ENCODE data around the gene TAS2R16. TPM values are rescaled to one million over a fixed set of nuclear protein-coding genes. Genes with fewer than 3 reads are reported as not detected.

Gene TAS2R16
- not detected for total RNA-seq

DNA sequence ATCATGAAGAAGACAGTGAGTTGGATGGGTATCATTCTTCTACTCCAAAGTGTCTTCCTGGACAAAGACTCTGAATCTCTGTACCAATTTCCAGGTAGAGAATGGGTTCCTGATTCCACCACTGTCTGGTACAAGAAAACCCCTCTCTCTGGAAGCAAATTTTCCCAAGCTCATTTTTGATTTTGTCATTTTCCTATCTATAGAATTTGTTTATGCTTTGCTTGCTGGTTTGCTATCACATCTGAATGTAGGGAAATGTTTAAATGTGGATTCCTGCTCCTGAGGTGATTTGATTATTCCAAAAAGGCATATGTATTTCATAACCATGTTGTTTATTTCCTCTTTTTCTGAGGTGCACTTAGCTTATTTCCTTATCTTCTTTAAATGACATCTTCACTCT, at the start of gene TAS2R16:
TSS of gene TAS2R16 (minus strand) at position 101 of the 400 bp plus-strand sequence. CDS start at position 35, 66 bp downstream.
- ATAC-seq (ENCODE audit: low FRiP score) (no peak), DNase-seq (ENCODE audit: low spot score) (no peak)
- TF ChIP-seq CTCF (IDR thresholded peaks at IDR 0.05), result no peak

DNA sequence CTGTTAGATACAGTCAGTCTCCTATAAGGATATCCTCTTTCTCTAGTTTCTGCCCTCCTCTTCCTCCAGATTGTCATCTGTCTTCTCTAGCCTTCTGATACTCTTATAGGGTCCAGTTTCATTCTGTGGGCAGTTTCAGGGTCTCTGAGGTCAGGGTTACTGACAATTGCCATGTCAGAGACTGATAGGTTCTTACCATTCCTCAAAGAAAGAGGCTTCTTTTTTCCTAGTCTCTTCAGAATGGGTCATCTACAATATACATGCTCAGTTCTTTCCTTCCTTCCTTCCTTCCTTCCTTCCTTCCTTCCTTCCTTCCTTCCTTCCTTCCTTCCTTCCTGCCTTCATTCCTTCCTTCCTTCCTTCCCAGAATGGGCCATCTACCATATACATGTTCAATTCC, 48.1 kb upstream of the TAS2R16 start:
- no peak for ATAC-seq (ENCODE audit: low FRiP score)
- DNase-seq (ENCODE audit: low spot score), result no peak
- no peak for TF ChIP-seq CTCF (IDR thresholded peaks at IDR 0.05)

DNA sequence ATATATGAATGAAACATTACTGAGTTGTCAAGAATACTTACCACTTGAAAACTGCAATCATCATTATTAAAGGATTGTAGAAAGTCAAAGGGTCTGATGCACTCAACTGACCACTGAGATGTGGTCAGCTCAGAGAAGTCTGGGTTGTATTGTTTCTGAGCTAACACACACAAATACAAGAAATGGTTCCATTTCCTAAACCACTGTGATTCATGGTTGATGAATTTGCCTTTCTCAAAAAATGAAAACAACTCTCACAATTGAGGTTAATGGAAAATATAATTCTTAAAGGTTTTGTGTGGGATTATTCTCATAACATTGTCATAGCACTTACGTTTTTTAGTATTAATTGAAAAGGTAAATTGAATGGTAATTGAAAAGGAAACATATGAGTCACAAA, 45.6 kb upstream of the TAS2R16 start:
- no peak for TF ChIP-seq CTCF (IDR thresholded peaks at IDR 0.05)
- DNase-seq (ENCODE audit: low spot score), result no peak
- ATAC-seq (ENCODE audit: low FRiP score), result no peak

- DNase-seq (ENCODE audit: low spot score), result no peak
Measured at GRCh38 chr7:123039269-123039668, 43.8 kb upstream of the TAS2R16 start.

GRCh38 chr7:123034106-123034505, 38.6 kb upstream of the TAS2R16 start:
- ATAC-seq (ENCODE audit: low FRiP score) (no peak), DNase-seq (ENCODE audit: low spot score) (no peak)
- no peak for TF ChIP-seq CTCF (IDR thresholded peaks at IDR 0.05)

More at GRCh38 chr7:123039269-123039668, 43.8 kb upstream of the TAS2R16 start:
- no peak for ATAC-seq (ENCODE audit: low FRiP score)
- TF ChIP-seq CTCF (IDR thresholded peaks at IDR 0.05), result no peak

DNA sequence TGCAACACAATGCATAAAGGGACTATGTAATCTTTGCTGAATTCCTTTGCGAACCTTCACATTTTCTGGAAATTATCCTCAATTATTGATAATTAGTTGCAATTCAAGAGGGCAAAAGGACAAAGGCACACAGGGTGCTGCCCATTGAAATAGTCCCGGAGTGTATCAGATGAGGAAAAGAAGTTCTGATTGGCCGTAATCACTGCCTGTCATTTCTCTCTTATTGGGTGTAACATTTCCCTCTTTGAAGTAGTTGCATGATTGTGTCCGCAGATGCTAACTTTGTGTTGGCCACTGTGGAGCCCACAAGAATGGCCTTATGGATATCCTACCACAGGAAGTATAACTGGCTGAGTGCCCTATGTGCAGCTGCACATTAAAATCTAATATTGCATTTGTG, 35.1 kb upstream of the TAS2R16 start:
- no peak for TF ChIP-seq CTCF (IDR thresholded peaks at IDR 0.05)
- no peak for ATAC-seq (ENCODE audit: low FRiP score)
- no peak for DNase-seq (ENCODE audit: low spot score)

DNA sequence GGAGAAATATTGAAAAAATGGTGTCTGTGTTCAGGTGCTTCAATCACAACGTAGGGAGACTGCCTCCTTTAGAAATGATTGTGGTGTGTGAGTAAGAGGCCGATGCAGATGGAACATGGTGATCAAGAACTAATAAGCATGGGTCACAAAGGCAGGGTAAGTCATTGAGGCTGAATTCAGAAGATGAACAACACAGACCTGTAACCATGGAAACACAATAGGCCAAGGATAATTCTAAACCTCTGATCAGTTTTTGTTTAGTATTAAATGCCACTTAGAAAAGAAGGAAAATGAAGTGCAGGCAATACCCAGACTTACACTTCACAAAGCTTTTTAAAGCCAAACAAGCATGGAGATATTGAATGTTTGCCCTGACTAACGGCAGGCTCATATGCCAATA, 32.8 kb upstream of the TAS2R16 start:
- TF ChIP-seq CTCF (IDR thresholded peaks at IDR 0.05), result no peak

More for the DNA sequence above, 32.8 kb upstream of the TAS2R16 start:
- ATAC-seq (ENCODE audit: low FRiP score) (no peak), DNase-seq (ENCODE audit: low spot score) (no peak)

Data from omental fat pad (tissue), 4 donors.